Adipocyte (in vitro differentiated cells): Measurements from ENCODE around the gene KCTD21.
"Not testable (repeated sequence)": the region's sequence is repeated elsewhere in the genome, so short reads cannot be mapped to it uniquely, and the experiment has no call there.

Experiments used
- DNase-seq: peaks from one replicate; pipeline ENCODE4 v3.0.0-alpha.2; 2015; ENCODE audit warnings: low read depth
- H3K27me3 ChIP-seq: replicated peaks from 2 replicates; pipeline ENCODE4 v1.7.0; 2013; ENCODE audit warnings: mild to moderate bottlenecking, low read length, moderate library complexity; ENCODE audit not compliant: control insufficient read depth, insufficient read depth
- H3K36me3 ChIP-seq: 2 replicates; pipeline ENCODE4 v1.7.0; 2013; ENCODE audit warnings: low read length, mild to moderate bottlenecking, moderate library complexity; ENCODE audit not compliant: control insufficient read depth, insufficient read depth, severe bottlenecking
- H3K4me1 ChIP-seq: 2 replicates; pipeline ENCODE4 v1.7.0; 2013; ENCODE audit warnings: mild to moderate bottlenecking, low read length, moderate library complexity; ENCODE audit not compliant: control insufficient read depth, insufficient read depth
- H3K4me3 ChIP-seq: 2 replicates; pipeline ENCODE4 v1.7.0; 2013; ENCODE audit warnings: mild to moderate bottlenecking, low read length, moderate library complexity
- H3K9ac ChIP-seq: 2 replicates; pipeline ENCODE4 v1.7.0; 2013; ENCODE audit warnings: mild to moderate bottlenecking, low read length, moderate library complexity
- H3K9me3 ChIP-seq: 2 replicates; pipeline ENCODE4 v1.7.0; 2013; ENCODE audit warnings: mild to moderate bottlenecking, low read length, moderate library complexity; ENCODE audit not compliant: control insufficient read depth

The KCTD21 gene

GRCh38 chr11:78188286-78189173 is at the start of gene KCTD21, which contains the start of gene USP35:
Gene KCTD21 (minus strand): TSS chr11:78188626. CDS start chr11:78174554, 14,072 bp downstream.
Gene USP35 (plus strand): TSS chr11:78188919. CDS start chr11:78196246, 7,327 bp downstream.
- Histone ChIP-seq H3K9ac (peak within 1 kb of the TSS; percentile 89), H3K36me3 (no peaks in the 10 kb centered on the region), H3K27me3 (no peaks in the 10 kb centered on the region), H3K4me3 (peak within 1 kb of the TSS; percentile 95), H3K9me3 (no peaks in the 10 kb centered on the region), H3K4me1 (peaks cover 65% of the 10 kb centered on the region)
- peak; percentile 99 for DNase-seq

GRCh38 chr11:78237293-78238046 is 49.0 kb upstream of the KCTD21 start:
- Histone ChIP-seq H3K9me3 (peaks cover 7% of the 10 kb centered on the region), H3K4me1 (peaks cover 3% of the 10 kb centered on the region), H3K27me3 (no peaks in the 10 kb centered on the region), H3K9ac (no peak overlapping the region), H3K4me3 (no peak overlapping the region), H3K36me3 (no peaks in the 10 kb centered on the region)
- no peak for DNase-seq

- Histone ChIP-seq H3K9ac (no peak overlapping the region), H3K4me1 (peaks cover 14% of the 10 kb centered on the region), H3K27me3 (no peaks in the 10 kb centered on the region), H3K9me3 (no peaks in the 10 kb centered on the region), H3K4me3 (no peak overlapping the region), H3K36me3 (no peaks in the 10 kb centered on the region)
- no peak for DNase-seq
These were observed 45.6 kb upstream of the KCTD21 start for GRCh38 chr11:78234006-78234405.

GRCh38 chr11:78233046-78233445 is 44.6 kb upstream of the KCTD21 start:
- H3K9me3 ChIP-seq, H3K36me3 ChIP-seq, H3K9ac ChIP-seq, H3K27me3 ChIP-seq, H3K4me3 ChIP-seq, DNase-seq: not testable (repeated sequence)
- peaks cover 14% of the 10 kb centered on the region for H3K4me1 ChIP-seq

GRCh38 chr11:78231962-78232501 is 43.6 kb upstream of the KCTD21 start:
- no peaks in the 10 kb centered on the region for H3K9me3 ChIP-seq

GRCh38 chr11:78230161-78230877 is 41.9 kb upstream of the KCTD21 start:
- H3K9ac ChIP-seq: no peak overlapping the region
- no peaks in the 10 kb centered on the region for H3K9me3 ChIP-seq
- no peak for DNase-seq
- no peaks in the 10 kb centered on the region for H3K27me3 ChIP-seq
- peaks cover 14% of the 10 kb centered on the region for H3K4me1 ChIP-seq
- H3K4me3 ChIP-seq: no peak overlapping the region
- peaks cover 15% of the 10 kb centered on the region for H3K36me3 ChIP-seq

More at GRCh38 chr11:78231962-78232501, 43.6 kb upstream of the KCTD21 start:
- DNase-seq: peak; percentile 63
- Histone ChIP-seq H3K36me3 (peaks cover 3% of the 10 kb centered on the region), H3K27me3 (no peaks in the 10 kb centered on the region), H3K9ac (no peak overlapping the region), H3K4me3 (no peak overlapping the region), H3K4me1 (peaks cover 14% of the 10 kb centered on the region)

GRCh38 chr11:78229106-78229505 is 40.7 kb upstream of the KCTD21 start:
- Histone ChIP-seq H3K36me3 (peaks cover 27% of the 10 kb centered on the region), H3K9me3 (no peaks in the 10 kb centered on the region), H3K9ac (no peak overlapping the region), H3K27me3 (no peaks in the 10 kb centered on the region), H3K4me3 (no peak overlapping the region), H3K4me1 (peaks cover 14% of the 10 kb centered on the region)
- no peak for DNase-seq

- no peak overlapping the region for H3K4me3 ChIP-seq
- H3K9me3 ChIP-seq: no peaks in the 10 kb centered on the region
- peaks cover 14% of the 10 kb centered on the region for H3K4me1 ChIP-seq
- H3K27me3 ChIP-seq: no peaks in the 10 kb centered on the region
- DNase-seq: peak; percentile 73
- H3K9ac ChIP-seq: no peak overlapping the region
- H3K36me3 ChIP-seq: peaks cover 32% of the 10 kb centered on the region
These were observed 40.0 kb upstream of the KCTD21 start for GRCh38 chr11:78228467-78228866.

- H3K4me1 ChIP-seq: peaks cover 14% of the 10 kb centered on the region
- no peak for DNase-seq
- H3K9ac ChIP-seq: no peak overlapping the region
- peaks cover 38% of the 10 kb centered on the region for H3K36me3 ChIP-seq
- no peaks in the 10 kb centered on the region for H3K27me3 ChIP-seq
- H3K4me3 ChIP-seq: no peak overlapping the region
- no peaks in the 10 kb centered on the region for H3K9me3 ChIP-seq
These were observed 39.5 kb upstream of the KCTD21 start for GRCh38 chr11:78227921-78228320.

- Histone ChIP-seq H3K27me3 (no peaks in the 10 kb centered on the region), H3K9me3 (no peaks in the 10 kb centered on the region), H3K36me3 (peaks cover 43% of the 10 kb centered on the region), H3K4me3 (no peak overlapping the region), H3K9ac (no peak overlapping the region), H3K4me1 (peaks cover 7% of the 10 kb centered on the region)
- no peak for DNase-seq
These were observed 38.6 kb upstream of the KCTD21 start for GRCh38 chr11:78226684-78227680.
